ENCODE measurements around the gene RAMAC. TPM values are rescaled to one million over a fixed set of nuclear protein-coding genes. Genes with fewer than 3 reads are reported as not detected.

Gene RAMAC
- total RNA-seq, 1 experiment from 2014 or later = 18.7 TPM

GRCh38 chr15:82952158-82953081 is 33.6 kb upstream of the RAMAC start, which contains the start of gene HOMER2:
Gene HOMER2 (minus strand): TSS chr15:82952720. CDS start chr15:82952535, 185 bp downstream.
- Histone ChIP-seq H3K9me3 (ENCODE audit: insufficient read depth, low read depth) (no peaks in the 10 kb centered on the region), H3K4me1 (replicated peaks; ENCODE audit: insufficient read depth) (no peaks in the 10 kb centered on the region), H3K4me2 (peak within 1 kb of the TSS; percentile 60), H3F3A (ENCODE audit: insufficient read depth, low read depth) (no peaks in the 10 kb centered on the region), H3K79me2 (ENCODE audit: low read depth) (no peaks in the 10 kb centered on the region), H3K27ac (no peak within 1 kb of the TSS), H2AFZ (peak within 1 kb of the TSS; percentile 40; the same call in 1 of the 2 replicates), H4K20me1 (ENCODE audit: insufficient read depth) (no peaks in the 10 kb centered on the region), H3K36me3 (ENCODE audit: low read depth) (no peaks in the 10 kb centered on the region), H3K27me3 (ENCODE audit: insufficient read depth, low read depth) (peaks cover 7% of the 10 kb centered on the region; the same call in 1 of the 2 replicates), H3K4me3 (peak within 1 kb of the TSS; percentile 47; the same call in 1 of the 2 replicates), H3K9me2 (ENCODE audit: insufficient read depth) (no peaks in the 10 kb centered on the region)
- intact Hi-C loops (cut with micrococcal nuclease; ENCODE audit: unreplicated experiment) = no loop called here
- TF ChIP-seq EZH2 (IDR thresholded peaks at IDR 0.05; ENCODE audit: low read depth) = no peak
- TF ChIP-seq CTCF (conservative IDR thresholded peaks at IDR 0.05) = no peak
- no TSS peak for BruUV-seq (replicated peaks)
- ChIA-PET CTCF (no interaction called here), POLR2A (ENCODE audit: unreplicated experiment) (no interaction called here)
- DNase-seq = peak in 1 of 2 experiments; percentile 41

- H3K9me2 ChIP-seq (ENCODE audit: insufficient read depth) = no peaks in the 10 kb centered on the region
- no TSS peak for BruUV-seq (replicated peaks)
- no peak for DNase-seq
- ChIA-PET POLR2A (ENCODE audit: unreplicated experiment) (no interaction called here), CTCF (no interaction called here)
- no peak overlapping the region for H3K27ac ChIP-seq
- H3K9me3 ChIP-seq (ENCODE audit: insufficient read depth, low read depth) = no peaks in the 10 kb centered on the region
- H3F3A ChIP-seq (ENCODE audit: insufficient read depth, low read depth) = no peaks in the 10 kb centered on the region
- H3K4me2 ChIP-seq = no peak overlapping the region
- H3K36me3 ChIP-seq (ENCODE audit: low read depth) = no peaks in the 10 kb centered on the region
- no peak overlapping the region for H2AFZ ChIP-seq
- intact Hi-C loops (cut with micrococcal nuclease; ENCODE audit: unreplicated experiment) = no loop called here
- no peaks in the 10 kb centered on the region for H3K4me1 ChIP-seq (replicated peaks; ENCODE audit: insufficient read depth)
- no peaks in the 10 kb centered on the region for H4K20me1 ChIP-seq (ENCODE audit: insufficient read depth)
- H3K79me2 ChIP-seq (ENCODE audit: low read depth) = no peaks in the 10 kb centered on the region
- peaks cover 6% of the 10 kb centered on the region; the same call in 1 of the 2 replicates for H3K27me3 ChIP-seq (ENCODE audit: insufficient read depth, low read depth)
- H3K4me3 ChIP-seq = no peak overlapping the region
- no peak for TF ChIP-seq CTCF (conservative IDR thresholded peaks at IDR 0.05)
- TF ChIP-seq EZH2 (IDR thresholded peaks at IDR 0.05; ENCODE audit: low read depth) = no peak
These were observed 27.4 kb upstream of the RAMAC start for GRCh38 chr15:82958638-82959037.

GRCh38 chr15:82959423-82959822 is 26.6 kb upstream of the RAMAC start:
- Histone ChIP-seq H3K4me3 (no peak overlapping the region), H3K9me3 (ENCODE audit: insufficient read depth, low read depth) (no peaks in the 10 kb centered on the region), H2AFZ (no peak overlapping the region), H3F3A (ENCODE audit: insufficient read depth, low read depth) (no peaks in the 10 kb centered on the region), H3K27ac (no peak overlapping the region), H3K9me2 (ENCODE audit: insufficient read depth) (no peaks in the 10 kb centered on the region), H3K4me2 (no peak overlapping the region), H3K79me2 (ENCODE audit: low read depth) (no peaks in the 10 kb centered on the region), H3K4me1 (replicated peaks; ENCODE audit: insufficient read depth) (no peaks in the 10 kb centered on the region), H3K36me3 (ENCODE audit: low read depth) (no peaks in the 10 kb centered on the region), H3K27me3 (ENCODE audit: insufficient read depth, low read depth) (peaks cover 6% of the 10 kb centered on the region; the same call in 1 of the 2 replicates), H4K20me1 (ENCODE audit: insufficient read depth) (no peaks in the 10 kb centered on the region)
- no TSS peak for BruUV-seq (replicated peaks)
- DNase-seq = no peak
- CTCF ChIA-PET = no interaction called here
- intact Hi-C loops (cut with micrococcal nuclease; ENCODE audit: unreplicated experiment) = no loop called here
- POLR2A ChIA-PET (ENCODE audit: unreplicated experiment) = no interaction called here
- TF ChIP-seq EZH2 (IDR thresholded peaks at IDR 0.05; ENCODE audit: low read depth) = no peak
- no peak for TF ChIP-seq CTCF (conservative IDR thresholded peaks at IDR 0.05)
